Neural progenitor cell (in vitro differentiated cells): Measurements from ENCODE around the gene ZNF618. TPM values are rescaled to one million over a fixed set of nuclear protein-coding genes. Genes with fewer than 3 reads are reported as not detected.

Source experiments
- DNase-seq: peaks from one replicate; pipeline ENCODE4 v3.0.0-alpha.2; 2016; ENCODE audit warnings: low spot score
- H2AFZ ChIP-seq: fragments of 200-600 bp; sonication (generic); replicated peaks from 2 replicates; pipeline ENCODE4 v1.6.1; 2016; ENCODE audit warnings: antibody characterized with exemption
- H3F3A ChIP-seq: fragments of 200-600 bp; sonication (generic); 2 replicates; pipeline ENCODE4 v1.6.1; 2016; ENCODE audit warnings: antibody characterized with exemption, low read depth
- H3K27ac ChIP-seq: fragments of 200-600 bp; sonication (generic); 2 replicates; pipeline ENCODE4 v1.5.1; 2016; ENCODE audit warnings: mild to moderate bottlenecking
- H3K27me3 ChIP-seq: fragments of 200-600 bp; sonication (generic); 2 replicates; pipeline ENCODE4 v1.6.1; 2016; ENCODE audit warnings: mild to moderate bottlenecking, moderate library complexity
- H3K36me3 ChIP-seq: fragments of 200-600 bp; sonication (generic); 2 replicates; pipeline ENCODE4 v1.5.1; 2016
- H3K4me1 ChIP-seq: fragments of 200-600 bp; sonication (generic); 2 replicates; pipeline ENCODE4 v1.6.1; 2016; ENCODE audit warnings: mixed run types
- H3K4me2 ChIP-seq: fragments of 200-600 bp; sonication (generic); 2 replicates; pipeline ENCODE4 v1.6.1; 2016
- H3K4me3 ChIP-seq: fragments of 200-600 bp; sonication (generic); 2 replicates; pipeline ENCODE4 v1.5.1; 2016
- H3K79me2 ChIP-seq: fragments of 200-600 bp; sonication (generic); 2 replicates; pipeline ENCODE4 v1.6.1; 2016; ENCODE audit warnings: low read depth
- H3K9ac ChIP-seq: fragments of 200-600 bp; sonication (generic); 2 replicates; pipeline ENCODE4 v1.6.1; 2016
- H3K9me3 ChIP-seq: fragments of 200-600 bp; sonication (generic); 2 replicates; pipeline ENCODE4 v1.5.1; 2016; ENCODE audit warnings: low read depth
- H4K20me1 ChIP-seq: fragments of 200-600 bp; sonication (generic); 2 replicates; pipeline ENCODE4 v1.6.1; 2016; ENCODE audit warnings: low read depth
- H3K27ac Mint-ChIP-seq: 3 replicates; pipeline ENCODE4 v1.8.0; 2021; ENCODE audit warnings: mixed read lengths
- H3K27me3 Mint-ChIP-seq: 2 replicates; pipeline ENCODE4 v1.8.0; 2022; ENCODE audit warnings: low read depth, mild to moderate bottlenecking, inconsistent platforms, moderate library complexity, mixed read lengths; ENCODE audit not compliant: insufficient read depth
- H3K36me3 Mint-ChIP-seq: 3 replicates; pipeline ENCODE4 v1.8.0; 2021; ENCODE audit warnings: mixed read lengths
- H3K4me1 Mint-ChIP-seq: 3 replicates; pipeline ENCODE4 v1.8.0; 2021; ENCODE audit warnings: mixed read lengths
- H3K4me3 Mint-ChIP-seq: 3 replicates; pipeline ENCODE4 v1.8.0; 2021; ENCODE audit warnings: mild to moderate bottlenecking, moderate library complexity, mixed read lengths
- H3K9me3 Mint-ChIP-seq: 3 replicates; pipeline ENCODE4 v1.8.0; 2020; ENCODE audit warnings: mixed read lengths
- CTCF ChIP-seq: fragments of 200-600 bp; sonication (generic); IDR thresholded peaks from 2 replicates; pipeline ENCODE4 v1.5.1; 2017; ENCODE audit warnings: antibody characterized with exemption, mild to moderate bottlenecking
- EZH2 ChIP-seq: fragments of 200-600 bp; sonication (generic); IDR thresholded peaks from 2 replicates; pipeline ENCODE4 v1.6.1; 2017; ENCODE audit warnings: antibody characterized with exemption, mild to moderate bottlenecking, moderate library complexity
- EZH2phosphoT487 ChIP-seq: fragments of 200-600 bp; sonication (generic); IDR thresholded peaks from 2 replicates; pipeline ENCODE4 v1.6.1; 2017; ENCODE audit warnings: antibody characterized with exemption
- total RNA-seq: library from RNA; depleted of rRNA; stranded (reverse); fragments of >200 nt; gene quantifications from 2 replicates; pipeline ENCODE4 v1.2.3, GENCODE V29; 2015; ENCODE audit warnings: low replicate concordance

Gene ZNF618
- total RNA-seq, 1 donor from 2014 or later: 10.5 TPM

GRCh38 chr9:114061830-114062474 lies 185.8 kb downstream of the ZNF618 start:
- Histone ChIP-seq H3K79me2 (no peaks in the 10 kb centered on the region), H3K9ac (no peak overlapping the region), H2AFZ (no peak overlapping the region), H3K4me3 (no peak overlapping the region), H3K27me3 (no peaks in the 10 kb centered on the region), H3K4me2 (no peak overlapping the region), H3K4me1 (no peaks in the 10 kb centered on the region), H4K20me1 (no peaks in the 10 kb centered on the region), H3K36me3 (no peaks in the 10 kb centered on the region), H3K27ac (no peak overlapping the region), H3K9me3 (no peaks in the 10 kb centered on the region), H3F3A (no peaks in the 10 kb centered on the region)
- H3K4me3 Mint-ChIP-seq: no peak overlapping the region
- H3K36me3 Mint-ChIP-seq: peaks cover 8% of the 10 kb centered on the region
- peaks cover 9% of the 10 kb centered on the region for H3K27me3 Mint-ChIP-seq
- TF ChIP-seq CTCF (no peak), EZH2phosphoT487 (no peak), EZH2 (no peak)
- no peak overlapping the region for H3K27ac Mint-ChIP-seq
- peaks cover 19% of the 10 kb centered on the region for H3K4me1 Mint-ChIP-seq
- peaks cover 2% of the 10 kb centered on the region for H3K9me3 Mint-ChIP-seq
- no peak for DNase-seq

- Histone ChIP-seq H3K4me3 (no peak overlapping the region), H3K9ac (no peak overlapping the region), H3K4me1 (no peaks in the 10 kb centered on the region), H3K27me3 (no peaks in the 10 kb centered on the region), H3K27ac (no peak overlapping the region), H2AFZ (no peak overlapping the region), H3K36me3 (no peaks in the 10 kb centered on the region), H3K79me2 (no peaks in the 10 kb centered on the region), H4K20me1 (no peaks in the 10 kb centered on the region), H3F3A (no peaks in the 10 kb centered on the region), H3K9me3 (no peaks in the 10 kb centered on the region), H3K4me2 (no peak overlapping the region)
- no peaks in the 10 kb centered on the region for H3K36me3 Mint-ChIP-seq
- H3K4me1 Mint-ChIP-seq: peaks cover 4% of the 10 kb centered on the region
- H3K27me3 Mint-ChIP-seq: peaks cover 7% of the 10 kb centered on the region
- H3K27ac Mint-ChIP-seq: no peak overlapping the region
- peaks cover 2% of the 10 kb centered on the region for H3K9me3 Mint-ChIP-seq
- H3K4me3 Mint-ChIP-seq: no peak overlapping the region
- DNase-seq: no peak
- TF ChIP-seq EZH2 (no peak), EZH2phosphoT487 (no peak), CTCF (no peak)
Observed at GRCh38 chr9:114065304-114065703, 189.2 kb downstream of the ZNF618 start.

GRCh38 chr9:114069476-114070187 lies 193.5 kb downstream of the ZNF618 start:
- no peaks in the 10 kb centered on the region for H3K27me3 ChIP-seq
- H3K4me1 Mint-ChIP-seq: no peaks in the 10 kb centered on the region
- no peaks in the 10 kb centered on the region for H3K79me2 ChIP-seq
- H3K36me3 ChIP-seq: no peaks in the 10 kb centered on the region
- H3K4me3 Mint-ChIP-seq: no peak overlapping the region
- H3K9me3 ChIP-seq: no peaks in the 10 kb centered on the region
- peaks cover 5% of the 10 kb centered on the region for H3K27me3 Mint-ChIP-seq
- no peak for DNase-seq
- no peak overlapping the region for H3K9ac ChIP-seq
- no peaks in the 10 kb centered on the region for H3F3A ChIP-seq
- H3K36me3 Mint-ChIP-seq: no peaks in the 10 kb centered on the region
- H3K4me1 ChIP-seq: no peaks in the 10 kb centered on the region
- H3K4me2 ChIP-seq: no peak overlapping the region
- H3K4me3 ChIP-seq: no peak overlapping the region
- peaks cover 2% of the 10 kb centered on the region for H3K9me3 Mint-ChIP-seq
- H3K27ac Mint-ChIP-seq: no peak overlapping the region
- no peaks in the 10 kb centered on the region for H4K20me1 ChIP-seq
- TF ChIP-seq EZH2 (no peak), EZH2phosphoT487 (no peak), CTCF (no peak)
- no peak overlapping the region for H2AFZ ChIP-seq
- H3K27ac ChIP-seq: no peak overlapping the region
